ENCODE measurements around the gene SLC16A7.

The SLC16A7 gene

GRCh38 chr12:59672273-59672672 lies 76.4 kb downstream of the SLC16A7 start:
- DNase-seq, result no peak

- no peak for DNase-seq
Measured at GRCh38 chr12:59675461-59675860, 79.6 kb downstream of the SLC16A7 start.

GRCh38 chr12:59677857-59678256 lies 82.0 kb downstream of the SLC16A7 start:
- no peak for DNase-seq

GRCh38 chr12:59678759-59679411 lies 83.1 kb downstream of the SLC16A7 start:
- DNase-seq, result no peak

GRCh38 chr12:59689776-59690175 lies 93.9 kb downstream of the SLC16A7 start:
- DNase-seq, result no peak

GRCh38 chr12:59695379-59695778 lies 99.5 kb downstream of the SLC16A7 start:
- no peak for DNase-seq

GRCh38 chr12:59698600-59698999 lies 102.8 kb downstream of the SLC16A7 start:
- DNase-seq, result no peak

- no peak for DNase-seq
Measured at GRCh38 chr12:59699421-59700152, 103.8 kb downstream of the SLC16A7 start.

GRCh38 chr12:59700153-59700450 lies 104.3 kb downstream of the SLC16A7 start:
- DNase-seq, result no peak

GRCh38 chr12:59708064-59708463 lies 112.2 kb downstream of the SLC16A7 start:
- DNase-seq, result no peak

- DNase-seq, result no peak
Measured at GRCh38 chr12:59708484-59708883, 112.7 kb downstream of the SLC16A7 start.

- DNase-seq, result no peak
Measured at GRCh38 chr12:59710004-59710628, 114.3 kb downstream of the SLC16A7 start.

- no peak for DNase-seq
Measured at GRCh38 chr12:59710964-59711363, 115.1 kb downstream of the SLC16A7 start.

- no peak for DNase-seq
Measured at GRCh38 chr12:59715434-59715833, 119.6 kb downstream of the SLC16A7 start.

- DNase-seq, result no peak
Measured at GRCh38 chr12:59716043-59716442, 120.2 kb downstream of the SLC16A7 start.

- no peak for DNase-seq
Measured at GRCh38 chr12:59717436-59717835, 121.6 kb downstream of the SLC16A7 start.

GRCh38 chr12:59719701-59720100 lies 123.9 kb downstream of the SLC16A7 start:
- DNase-seq, result no peak

GRCh38 chr12:59723520-59723919 lies 127.7 kb downstream of the SLC16A7 start:
- DNase-seq, result no peak

GRCh38 chr12:59724011-59724695 lies 128.3 kb downstream of the SLC16A7 start:
- no peak for DNase-seq

- no peak for DNase-seq
Measured at GRCh38 chr12:59733200-59733599, 137.4 kb downstream of the SLC16A7 start.

GRCh38 chr12:59734371-59734770 lies 138.5 kb downstream of the SLC16A7 start:
- no peak for DNase-seq

GRCh38 chr12:59735231-59735630 lies 139.4 kb downstream of the SLC16A7 start:
- DNase-seq, result no peak

- DNase-seq, result no peak
Measured at GRCh38 chr12:59736359-59736758, 140.5 kb downstream of the SLC16A7 start.

GRCh38 chr12:59736786-59737185 lies 141.0 kb downstream of the SLC16A7 start:
- DNase-seq, result no peak

Data from CD4-positive, alpha-beta T cell treated with Interleukin-15 for 1 hour (primary cell).